CD4-positive, alpha-beta memory T cell (primary cell): ENCODE measurements around the gene POR. TPM values are rescaled to one million over a fixed set of nuclear protein-coding genes. Genes with fewer than 3 reads are reported as not detected.
"Not testable (repeated sequence)": the region's sequence is repeated elsewhere in the genome, so short reads cannot be mapped to it uniquely, and the experiment has no call there.

Experiments used
- CTCF ChIA-PET: fragments of 350-600 bp; sonication (Branson Sonifier 250); formaldehyde crosslinking; loops from one replicate; lab custom pipeline; 2021; ENCODE audit warnings: inconsistent platforms; ENCODE audit not compliant: partially characterized antibody; lab: Charles Lee
- POLR2A ChIA-PET: fragments of 350-600 bp; sonication (Branson Sonifier 250); formaldehyde crosslinking; loops from one replicate; lab custom pipeline; 2021; ENCODE audit not compliant: partially characterized antibody; lab: Charles Lee
- DNase-seq, 5 donors: peaks; one replicate each; pipeline versions ENCODE4 v3.0.0 to v3.0.0-alpha.2; 2020 to 2022; ENCODE audit warnings: mixed read lengths in 1 of 5
- H3K27ac ChIP-seq: one replicate; pipeline ENCODE4 v1.7.0; 2013; ENCODE audit warnings: low read depth, low read length
- H3K27me3 ChIP-seq: 2 replicates; pipeline ENCODE4 v1.7.0; 2013; ENCODE audit warnings: mild to moderate bottlenecking, low read length, moderate library complexity; ENCODE audit not compliant: insufficient read depth
- H3K36me3 ChIP-seq: 2 replicates; pipeline ENCODE4 v1.7.0; 2013; ENCODE audit warnings: mild to moderate bottlenecking, low read length, moderate library complexity; ENCODE audit not compliant: insufficient read depth
- H3K4me1 ChIP-seq: 2 replicates; pipeline ENCODE4 v1.7.0; 2013; ENCODE audit warnings: mild to moderate bottlenecking, low read length, moderate library complexity; ENCODE audit not compliant: insufficient read depth
- H3K4me3 ChIP-seq, 2 donors: one replicate each; pipeline ENCODE4 v1.7.0; 2013; ENCODE audit warnings: low read length in 2 of 2, mild to moderate bottlenecking in 1 of 2
- H3K9me3 ChIP-seq, 2 donors: one replicate each; pipeline ENCODE4 v1.7.0; 2013; ENCODE audit warnings: low read length in 2 of 2, control low read depth in 1 of 2; ENCODE audit not compliant: control insufficient read depth in 1 of 2
- H3K27ac Mint-ChIP-seq, 7 donors: one replicate each; pipeline ENCODE4 v1.8.0; 2020 to 2021; ENCODE audit warnings: mixed read lengths in 7 of 7, mild to moderate bottlenecking in 6 of 7, inconsistent platforms in 3 of 7, moderate library complexity in 3 of 7
- H3K27me3 Mint-ChIP-seq, 2 donors: one replicate each; pipeline ENCODE4 v1.8.0; 2020 to 2021; ENCODE audit warnings: mixed read lengths in 2 of 2
- H3K36me3 Mint-ChIP-seq, 2 donors: one replicate each; pipeline ENCODE4 v1.8.0; 2020 to 2021; ENCODE audit warnings: mixed read lengths in 2 of 2, inconsistent platforms in 1 of 2, mild to moderate bottlenecking in 1 of 2
- H3K4me1 Mint-ChIP-seq, 4 donors: one replicate each; pipeline ENCODE4 v1.8.0; 2020 to 2021; ENCODE audit warnings: mixed read lengths in 4 of 4, mild to moderate bottlenecking in 1 of 4
- H3K4me3 Mint-ChIP-seq, 8 donors: one replicate each; pipeline ENCODE4 v1.8.0; 2020 to 2021; ENCODE audit warnings: mixed read lengths in 8 of 8, mild to moderate bottlenecking in 7 of 8, moderate library complexity in 6 of 8, inconsistent platforms in 3 of 8
- H3K9me3 Mint-ChIP-seq, 8 donors: one replicate each; pipeline ENCODE4 v1.8.0; 2020 to 2021; ENCODE audit warnings: mixed read lengths in 8 of 8, mild to moderate bottlenecking in 5 of 8, inconsistent platforms in 3 of 8, moderate library complexity in 1 of 8
- intact Hi-C: fragments of 100-400 bp; cut with micrococcal nuclease; formaldehyde crosslinking; loops from one replicate; pipeline ENCODE4 v1.15.1; 2023
- polyA plus RNA-seq, 2 donors: library from polyadenylated mRNA; unstranded; fragments of 300-500 nt; fragmentation: Illumina TruSeq; gene quantifications; one replicate each; pipeline ENCODE4 v1.2.3, GENCODE V29; 2021
- total RNA-seq, 2 experiments: library from RNA; stranded (reverse); gene quantifications; one replicate each; pipeline ENCODE4 v1.2.3, GENCODE V29; 2021

The POR gene
- total and polyA plus RNA-seq, 4 experiments from 2014 or later, result 45.6 to 71.1 (median 54.0) TPM

GRCh38 chr7:75878769-75879611 lies 36.0 kb upstream of the POR start, which contains the start of gene RHBDD2:
RHBDD2 (plus strand) TSS chr7:75879034; CDS start chr7:75879083, 49 bp downstream.
- peak within 1 kb of the TSS; percentile 91 to 99 (median 98) for H3K4me3 Mint-ChIP-seq
- Histone ChIP-seq H3K9me3 (no peaks in the 10 kb centered on the region), H3K27me3 (no peaks in the 10 kb centered on the region), H3K4me1 (peaks cover 25% of the 10 kb centered on the region), H3K36me3 (peaks cover 22% of the 10 kb centered on the region), H3K27ac (peak within 1 kb of the TSS; percentile 91), H3K4me3 (peak within 1 kb of the TSS; percentile 89 to 94)
- peaks cover 23 to 39% (median 32%) of the 10 kb centered on the region in 4 donors for H3K4me1 Mint-ChIP-seq
- peaks cover 10 to 41% of the 10 kb centered on the region in 2 donors for H3K36me3 Mint-ChIP-seq
- DNase-seq, result peak; percentile 90 to 96 (median 93)
- H3K27ac Mint-ChIP-seq, result peak within 1 kb of the TSS; percentile 96 to 100 (median 98)
- CTCF ChIA-PET, result interaction anchor here (1.4 kb wide), 2 partner anchors 10 to 142 kb away, joined by 4 to 6 read pairs; no protein-coding TSS in a partner anchor
- H3K27me3 Mint-ChIP-seq, result no peaks in the 10 kb centered on the region
- intact Hi-C loops, result loop anchor here (1.0 kb wide), 3 partner anchors 35 to 480 kb away; partner anchors contain the start of gene TMEM120A
- H3K9me3 Mint-ChIP-seq, result no peaks in the 10 kb centered on the region
- POLR2A ChIA-PET, result interaction anchor here (0.6 to 3.3 kb wide), 10 partner anchors 10 to 473 kb away, joined by 3 to 62 read pairs (median 4); partner anchors contain the start of genes MDH2, POR, STYXL1 and TMEM120A

GRCh38 chr7:75879771-75880184 lies 35.2 kb upstream of the POR start:
- Mint-ChIP-seq H3K36me3 (peaks cover 18 to 49% of the 10 kb centered on the region in 2 donors), H3K27me3 (no peaks in the 10 kb centered on the region), H3K9me3 (no peaks in the 10 kb centered on the region), H3K4me3 (peak overlapping the region; percentile 91 to 99 (median 98)), H3K27ac (peak overlapping the region; percentile 96 to 100 (median 98)), H3K4me1 (peaks cover 23 to 39% (median 32%) of the 10 kb centered on the region in 4 donors)
- Histone ChIP-seq H3K27ac (peak overlapping the region; percentile 91), H3K27me3 (no peaks in the 10 kb centered on the region), H3K4me1 (peaks cover 25% of the 10 kb centered on the region), H3K9me3 (no peaks in the 10 kb centered on the region), H3K4me3 (peak overlapping the region; percentile 89 to 94), H3K36me3 (peaks cover 28% of the 10 kb centered on the region)
- ChIA-PET POLR2A (interaction anchor here (0.7 to 3.3 kb wide), 6 partner anchors 9 to 168 kb away, joined by 3 to 62 read pairs (median 6); partner anchors contain the start of genes MDH2, POR, STYXL1 and TMEM120A), CTCF (interaction anchor here (1.2 kb wide), 1 partner anchor 13 kb away, joined by 4 read pairs; no protein-coding TSS in a partner anchor)
- intact Hi-C loops, result no loop called here
- DNase-seq, result peak; percentile 68 to 87 (median 77)

- Mint-ChIP-seq H3K36me3 (peaks cover 18 to 50% of the 10 kb centered on the region in 2 donors), H3K4me3 (peak overlapping the region; percentile 91 to 99 (median 98)), H3K4me1 (peaks cover 23 to 39% (median 32%) of the 10 kb centered on the region in 4 donors), H3K27ac (peak overlapping the region; percentile 96 to 100 (median 98)), H3K27me3 (no peaks in the 10 kb centered on the region), H3K9me3 (no peaks in the 10 kb centered on the region)
- peaks cover 25% of the 10 kb centered on the region for H3K4me1 ChIP-seq
- DNase-seq, result peak in 1 of 5 donors; percentile 54
- ChIA-PET CTCF (interaction anchor here (1.2 kb wide), 1 partner anchor 14 kb away, joined by 4 read pairs; no protein-coding TSS in a partner anchor), POLR2A (interaction anchor here (0.7 to 3.3 kb wide), 4 partner anchors 9 to 129 kb away, joined by 3 to 62 read pairs (median 8); partner anchors contain the start of genes POR and TMEM120A)
- H3K4me3 ChIP-seq, result peak overlapping the region in 1 of 2 donors; percentile 89
- intact Hi-C loops, result no loop called here
- peaks cover 33% of the 10 kb centered on the region for H3K36me3 ChIP-seq
- H3K9me3 ChIP-seq, result no peaks in the 10 kb centered on the region
- H3K27me3 ChIP-seq, result no peaks in the 10 kb centered on the region
- peak overlapping the region; percentile 91 for H3K27ac ChIP-seq
Measured at GRCh38 chr7:75880242-75880641, 34.7 kb upstream of the POR start.

- Histone ChIP-seq H3K4me3 (no peak overlapping the region), H3K9me3 (no peaks in the 10 kb centered on the region), H3K27ac (no peak overlapping the region), H3K36me3 (peaks cover 42% of the 10 kb centered on the region), H3K27me3 (no peaks in the 10 kb centered on the region), H3K4me1 (peaks cover 25% of the 10 kb centered on the region)
- Mint-ChIP-seq H3K9me3 (no peaks in the 10 kb centered on the region), H3K27me3 (no peaks in the 10 kb centered on the region), H3K27ac (peak overlapping the region in 6 of 7 donors; percentile 22 to 98 (median 72)), H3K36me3 (peaks cover 27 to 62% of the 10 kb centered on the region in 2 donors), H3K4me1 (peaks cover 23 to 39% (median 32%) of the 10 kb centered on the region in 4 donors), H3K4me3 (peak overlapping the region in 2 of 8 donors; percentile 12 to 63)
- intact Hi-C loops, result no loop called here
- POLR2A ChIA-PET, result interaction anchor here (1.9 kb wide), 1 partner anchor 33 kb away, joined by 13 read pairs; the partner anchor contains the start of gene POR
- CTCF ChIA-PET, result no interaction called here
- no peak for DNase-seq
Measured at GRCh38 chr7:75881436-75882095, 33.4 kb upstream of the POR start.

GRCh38 chr7:75883265-75883824 lies 31.6 kb upstream of the POR start:
- peaks cover 20% of the 10 kb centered on the region for H3K4me1 ChIP-seq
- Mint-ChIP-seq H3K36me3 (peaks cover 35 to 71% of the 10 kb centered on the region in 2 donors), H3K4me3 (peak overlapping the region in 1 of 8 donors; percentile 7), H3K4me1 (peaks cover 18 to 33% (median 27%) of the 10 kb centered on the region in 4 donors), H3K27ac (peak overlapping the region in 4 of 7 donors; percentile 6 to 67 (median 42))
- H3K9me3 Mint-ChIP-seq, H3K27me3 ChIP-seq, H3K27me3 Mint-ChIP-seq, intact Hi-C loops, DNase-seq, POLR2A ChIA-PET, H3K27ac ChIP-seq, H3K9me3 ChIP-seq, CTCF ChIA-PET, H3K4me3 ChIP-seq: not testable (repeated sequence)
- H3K36me3 ChIP-seq, result peaks cover 55% of the 10 kb centered on the region

- H3K4me3 ChIP-seq, result no peak overlapping the region
- no peaks in the 10 kb centered on the region for H3K9me3 ChIP-seq
- no peak overlapping the region for H3K4me3 Mint-ChIP-seq
- H3K4me1 Mint-ChIP-seq, result peaks cover 13 to 30% (median 22%) of the 10 kb centered on the region in 4 donors
- H3K36me3 Mint-ChIP-seq, result peaks cover 41 to 73% of the 10 kb centered on the region in 2 donors
- intact Hi-C loops, result no loop called here
- H3K9me3 Mint-ChIP-seq, result no peaks in the 10 kb centered on the region
- no peak overlapping the region for H3K27ac ChIP-seq
- H3K4me1 ChIP-seq, result peaks cover 16% of the 10 kb centered on the region
- H3K27me3 Mint-ChIP-seq, result no peaks in the 10 kb centered on the region
- DNase-seq, result no peak
- H3K27me3 ChIP-seq, result no peaks in the 10 kb centered on the region
- no peak overlapping the region for H3K27ac Mint-ChIP-seq
- H3K36me3 ChIP-seq, result peaks cover 59% of the 10 kb centered on the region
- POLR2A ChIA-PET, result interaction anchor here (0.8 to 1.5 kb wide), 2 partner anchors 30 to 32 kb away, joined by 3 read pairs; partner anchors contain the start of gene POR
- CTCF ChIA-PET, result no interaction called here
Measured at GRCh38 chr7:75884476-75884875, 30.5 kb upstream of the POR start.
